H9 (cell line): Measurements from ENCODE around the gene SERPINE1. TPM values are rescaled to one million over a fixed set of nuclear protein-coding genes. Genes with fewer than 3 reads are reported as not detected.

Source experiments
- DNase-seq: peaks from one replicate; pipeline ENCODE4 v3.0.0-alpha.2; 2017
- H2AFZ ChIP-seq: one replicate; pipeline ENCODE4 v1.6.1; 2013; ENCODE audit warnings: mild to moderate bottlenecking, low read length, control low read depth, moderate library complexity
- H2AK5ac ChIP-seq: 2 replicates; pipeline ENCODE4 v1.6.1; 2013; ENCODE audit warnings: low read length, control low read depth, mixed read lengths; ENCODE audit not compliant: insufficient read length
- H2BK120ac ChIP-seq: one replicate; pipeline ENCODE4 v1.6.1; 2013; ENCODE audit warnings: low read depth, mild to moderate bottlenecking, low read length, control low read depth, inconsistent platforms; ENCODE audit not compliant: poor library complexity, severe bottlenecking
- H2BK12ac ChIP-seq: 2 replicates; pipeline ENCODE4 v1.6.1; 2013; ENCODE audit warnings: low read length, control low read depth, mixed read lengths, low read depth; ENCODE audit not compliant: insufficient read length
- H2BK15ac ChIP-seq: 2 replicates; pipeline ENCODE4 v1.6.1; 2013; ENCODE audit warnings: low read depth, low read length, control low read depth
- H2BK20ac ChIP-seq: one replicate; pipeline ENCODE4 v1.6.1; 2013; ENCODE audit warnings: low read depth, mild to moderate bottlenecking, low read length, control low read depth, inconsistent platforms; ENCODE audit not compliant: poor library complexity, severe bottlenecking
- H2BK5ac ChIP-seq: 2 replicates; pipeline ENCODE4 v1.6.1; 2013; ENCODE audit warnings: low read length, control low read depth, mixed read lengths; ENCODE audit not compliant: insufficient read length
- H3K14ac ChIP-seq: 2 replicates; pipeline ENCODE4 v1.6.1; 2013; ENCODE audit warnings: low read length, control low read depth; ENCODE audit not compliant: insufficient read depth
- H3K18ac ChIP-seq: 2 replicates; pipeline ENCODE4 v1.6.1; 2013; ENCODE audit warnings: low read depth, mild to moderate bottlenecking, mixed read lengths, low read length, control low read depth; ENCODE audit not compliant: insufficient read length
- H3K23ac ChIP-seq: 2 replicates; pipeline ENCODE4 v1.6.1; 2013; ENCODE audit warnings: low read length, control low read depth, mixed read lengths, low read depth; ENCODE audit not compliant: insufficient read length
- H3K23me2 ChIP-seq: 2 replicates; pipeline ENCODE4 v1.6.1; 2013; ENCODE audit warnings: low read depth, mild to moderate bottlenecking, mixed read lengths, low read length, control low read depth; ENCODE audit not compliant: insufficient read length, poor library complexity, severe bottlenecking
- H3K27ac ChIP-seq: 2 replicates; pipeline ENCODE4 v1.5.1; 2013; ENCODE audit warnings: low read length, control low read depth, mixed read lengths, low read depth; ENCODE audit not compliant: insufficient read length
- H3K27me3 ChIP-seq: 2 replicates; pipeline ENCODE4 v1.6.1; 2013; ENCODE audit warnings: low read length, control low read depth, inconsistent platforms; ENCODE audit not compliant: insufficient read depth
- H3K4ac ChIP-seq: 2 replicates; pipeline ENCODE4 v1.6.1; 2013; ENCODE audit warnings: low read depth, mild to moderate bottlenecking, control low read depth, inconsistent platforms, low read length, moderate library complexity
- H3K4me1 ChIP-seq: 2 replicates; pipeline ENCODE4 v1.6.1; 2013; ENCODE audit warnings: low read length, control low read depth, inconsistent platforms; ENCODE audit not compliant: insufficient read depth
- H3K4me2 ChIP-seq: 2 replicates; pipeline ENCODE4 v1.6.1; 2013; ENCODE audit warnings: low read length, control low read depth, mixed read lengths; ENCODE audit not compliant: insufficient read length, insufficient read depth
- H3K56ac ChIP-seq: 2 replicates; pipeline ENCODE4 v1.6.1; 2013; ENCODE audit warnings: low read depth, mild to moderate bottlenecking, mixed read lengths, low read length, control low read depth; ENCODE audit not compliant: insufficient read length
- H3K79me1 ChIP-seq: 2 replicates; pipeline ENCODE4 v1.6.1; 2013; ENCODE audit warnings: low read depth, mild to moderate bottlenecking, moderate library complexity, low read length, control low read depth, inconsistent platforms; ENCODE audit not compliant: insufficient read depth, poor library complexity, severe bottlenecking
- H3K79me2 ChIP-seq: 2 replicates; pipeline ENCODE4 v1.6.1; 2013; ENCODE audit warnings: low read length, control low read depth, inconsistent platforms; ENCODE audit not compliant: insufficient read depth
- H3K9ac ChIP-seq: 2 replicates; pipeline ENCODE4 v1.6.1; 2013; ENCODE audit warnings: low read length, control low read depth, mixed read lengths; ENCODE audit not compliant: insufficient read length; ENCODE audit errors: extremely low read depth
- H3K9me3 ChIP-seq: one replicate; pipeline ENCODE4 v1.6.1; 2013; ENCODE audit warnings: low read depth, low read length, inconsistent platforms; ENCODE audit not compliant: control insufficient read depth
- H3T11ph ChIP-seq: one replicate; pipeline ENCODE4 v1.6.1; 2013; ENCODE audit warnings: mild to moderate bottlenecking, low read length, control low read depth, inconsistent platforms
- H4K20me1 ChIP-seq: one replicate; pipeline ENCODE4 v1.6.1; 2013; ENCODE audit not compliant: control insufficient read depth, insufficient read length, insufficient read depth
- H4K5ac ChIP-seq: 2 replicates; pipeline ENCODE4 v1.6.1; 2013; ENCODE audit warnings: low read depth, mild to moderate bottlenecking, mixed read lengths, low read length, control low read depth; ENCODE audit not compliant: insufficient read length
- H4K8ac ChIP-seq: replicated peaks from 2 replicates; pipeline ENCODE4 v1.6.1; 2013; ENCODE audit warnings: low read length, control low read depth, mixed read lengths, low read depth; ENCODE audit not compliant: insufficient read length
- H4K91ac ChIP-seq: 2 replicates; pipeline ENCODE4 v1.6.1; 2013; ENCODE audit warnings: low read depth, mild to moderate bottlenecking, moderate library complexity, mixed read lengths, low read length, control low read depth; ENCODE audit not compliant: insufficient read length
- H3K27ac Mint-ChIP-seq, 3 experiments: 2 replicates in 2 of 3; 3 replicates in 1 of 3; pipeline ENCODE4 v1.8.0; 2020 to 2021; ENCODE audit warnings: mixed read lengths in 3 of 3, mild to moderate bottlenecking in 1 of 3, moderate library complexity in 1 of 3
- H3K27me3 Mint-ChIP-seq: 2 replicates; pipeline ENCODE4 v1.8.0; 2021; ENCODE audit warnings: low read depth, mild to moderate bottlenecking, moderate library complexity, mixed read lengths
- H3K36me3 Mint-ChIP-seq, 3 experiments: 2 replicates in 2 of 3; 3 replicates in 1 of 3; pipeline ENCODE4 v1.8.0; 2020 to 2021; ENCODE audit warnings: low read depth in 3 of 3, mixed read lengths in 3 of 3; ENCODE audit not compliant: insufficient read depth in 1 of 3
- H3K4me1 Mint-ChIP-seq, 2 experiments: 2 replicates each; pipeline ENCODE4 v1.8.0; 2020; ENCODE audit warnings: mixed read lengths in 2 of 2
- H3K4me3 Mint-ChIP-seq, 2 experiments: 2 replicates in 1 of 2; 3 replicates in 1 of 2; pipeline ENCODE4 v1.8.0; 2020 to 2021; ENCODE audit warnings: mild to moderate bottlenecking in 2 of 2, mixed read lengths in 2 of 2, moderate library complexity in 1 of 2
- H3K9me3 Mint-ChIP-seq, 2 experiments: 2 replicates in 1 of 2; 3 replicates in 1 of 2; pipeline ENCODE4 v1.8.0; 2020; ENCODE audit warnings: mild to moderate bottlenecking in 2 of 2, mixed read lengths in 2 of 2, moderate library complexity in 1 of 2
- WGBS: extraction: QIAGEN DNeasy Blood & Tissue Kit; methylation state at CpG from one replicate; pipeline ENCODE4 v1.1.7; 2013; ENCODE audit warnings: missing lambda C conversion rate, low lambda C conversion rate, mixed read lengths; ENCODE audit not compliant: insufficient read length; ENCODE audit errors: extremely low coverage; 5-methylcytosine and 5-hydroxymethylcytosine counted together
- microRNA-seq: library from miRNA; unstranded; fragments of <30 nt; microRNA quantifications from one replicate; pipeline ENCODE4, GENCODE V29; 2020; ENCODE audit warnings: borderline microRNAs expressed
- total RNA-seq: library from RNA; stranded (reverse); gene quantifications from 2 replicates; pipeline ENCODE4 v1.2.1, GENCODE V29; 2021
- TF ChIP-seq, protein P1 (sequence below): fragments of 200-600 bp; sonication (generic); conservative IDR thresholded peaks from 3 replicates; pipeline ENCODE4 v1.8.0; 2021; ENCODE audit warnings: antibody characterized with exemption, mild to moderate bottlenecking

Gene SERPINE1
- total RNA-seq, 1 experiment from 2014 or later = 11.5 TPM

DNA sequence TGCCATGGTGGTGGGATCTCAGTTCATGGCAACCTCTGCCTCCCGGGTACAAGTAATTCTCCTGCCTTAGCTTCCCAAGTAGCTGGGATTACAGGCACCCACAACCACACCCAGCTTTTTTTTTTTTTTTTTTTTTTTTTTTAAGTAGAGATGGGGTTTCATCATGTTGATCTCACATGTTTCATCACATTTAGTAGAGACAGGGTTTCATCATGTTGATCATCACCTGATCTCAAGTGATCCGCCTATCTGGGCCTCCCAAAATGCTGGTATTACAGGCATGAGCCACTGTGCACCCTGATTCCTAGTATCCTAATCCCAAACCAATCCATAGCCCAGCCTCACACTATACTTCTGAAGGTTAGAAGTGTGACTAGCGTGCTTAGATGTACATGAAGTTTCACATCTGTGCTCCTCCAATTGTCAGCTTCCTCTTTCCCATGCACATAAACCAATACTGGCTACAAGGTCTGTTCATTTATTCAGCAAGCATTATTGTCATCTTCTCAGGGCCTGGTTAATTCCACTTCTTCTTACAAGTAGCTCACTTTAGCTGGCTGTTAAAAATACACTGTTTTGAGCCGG is 60.0 kb downstream of the SERPINE1 start:
- no peak overlapping the region for H4K5ac ChIP-seq
- no peaks in the 10 kb centered on the region for H3K9me3 ChIP-seq
- no peak overlapping the region for H3K18ac ChIP-seq
- H3K4ac ChIP-seq = no peak overlapping the region
- H3K27me3 ChIP-seq = no peaks in the 10 kb centered on the region
- no peaks in the 10 kb centered on the region for H3K9me3 Mint-ChIP-seq
- H3K36me3 Mint-ChIP-seq = no peaks in the 10 kb centered on the region
- TF ChIP-seq, protein P1, sequence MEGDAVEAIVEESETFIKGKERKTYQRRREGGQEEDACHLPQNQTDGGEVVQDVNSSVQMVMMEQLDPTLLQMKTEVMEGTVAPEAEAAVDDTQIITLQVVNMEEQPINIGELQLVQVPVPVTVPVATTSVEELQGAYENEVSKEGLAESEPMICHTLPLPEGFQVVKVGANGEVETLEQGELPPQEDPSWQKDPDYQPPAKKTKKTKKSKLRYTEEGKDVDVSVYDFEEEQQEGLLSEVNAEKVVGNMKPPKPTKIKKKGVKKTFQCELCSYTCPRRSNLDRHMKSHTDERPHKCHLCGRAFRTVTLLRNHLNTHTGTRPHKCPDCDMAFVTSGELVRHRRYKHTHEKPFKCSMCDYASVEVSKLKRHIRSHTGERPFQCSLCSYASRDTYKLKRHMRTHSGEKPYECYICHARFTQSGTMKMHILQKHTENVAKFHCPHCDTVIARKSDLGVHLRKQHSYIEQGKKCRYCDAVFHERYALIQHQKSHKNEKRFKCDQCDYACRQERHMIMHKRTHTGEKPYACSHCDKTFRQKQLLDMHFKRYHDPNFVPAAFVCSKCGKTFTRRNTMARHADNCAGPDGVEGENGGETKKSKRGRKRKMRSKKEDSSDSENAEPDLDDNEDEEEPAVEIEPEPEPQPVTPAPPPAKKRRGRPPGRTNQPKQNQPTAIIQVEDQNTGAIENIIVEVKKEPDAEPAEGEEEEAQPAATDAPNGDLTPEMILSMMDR = no peak
- H3K27me3 Mint-ChIP-seq = peaks cover 10% of the 10 kb centered on the region
- no CpG with 5 or more reads among the region's 4 CpGs for WGBS
- peaks cover 6 to 7% of the 10 kb centered on the region in 2 experiments for H3K4me1 Mint-ChIP-seq
- no peak overlapping the region for H3K56ac ChIP-seq
- H4K8ac ChIP-seq = no peak overlapping the region
- no peak overlapping the region for H2AFZ ChIP-seq
- no peak overlapping the region for H2BK15ac ChIP-seq
- H3K4me1 ChIP-seq = no peaks in the 10 kb centered on the region; the same call in 1 of the 2 replicates
- no peak overlapping the region for H3K4me2 ChIP-seq
- H2BK20ac ChIP-seq = no peak overlapping the region
- no peak overlapping the region; a peak in 1 of 5 replicates for H3K4me3 Mint-ChIP-seq
- H3K23ac ChIP-seq = no peak overlapping the region
- no peak overlapping the region for H3K27ac ChIP-seq
- no peak overlapping the region for H2AK5ac ChIP-seq
- H3K14ac ChIP-seq = no peak overlapping the region
- no peaks in the 10 kb centered on the region for H3K79me2 ChIP-seq
- H3K27ac Mint-ChIP-seq = no peak overlapping the region
- no peaks in the 10 kb centered on the region for H3K79me1 ChIP-seq
- H4K91ac ChIP-seq = no peak overlapping the region
- H3K9ac ChIP-seq = no peak overlapping the region
- H4K20me1 ChIP-seq = no peaks in the 10 kb centered on the region
- no peak for DNase-seq
- H3K23me2 ChIP-seq = peaks cover 2% of the 10 kb centered on the region
- H2BK12ac ChIP-seq = no peak overlapping the region
- no peak overlapping the region for H3T11ph ChIP-seq
- no peak overlapping the region for H2BK5ac ChIP-seq
- no peak overlapping the region for H2BK120ac ChIP-seq

Small RNA genes within 50 kb of the gene (microRNA-seq; reads per million reads assigned to microRNA genes)
- not detected for gene MIR4653

Other genes starting within 250 kb of the SERPINE1 start
- 4.3 and 4.6 TPM in 2 replicates for gene UFSP1, start 237.4 kb upstream of the SERPINE1 start, total RNA-seq
- gene ACHE, start 231.2 kb upstream of the SERPINE1 start, total RNA-seq = 5.7 and 7.0 TPM in 2 replicates
- 27.4 and 29.2 TPM in 2 replicates for gene MUC3A, start 177.6 kb upstream of the SERPINE1 start, total RNA-seq
- 11.5 and 12.2 TPM in 2 replicates for gene MUC12, start 157.5 kb upstream of the SERPINE1 start, total RNA-seq
- gene MUC17, start 107.0 kb upstream of the SERPINE1 start, total RNA-seq = not detected in 2 replicates
- gene TRIM56, start 41.6 kb upstream of the SERPINE1 start, total RNA-seq = 21.8 and 22.4 TPM in 2 replicates
- 65.2 and 73.0 TPM in 2 replicates for gene AP1S1, start 27.4 kb downstream of the SERPINE1 start, total RNA-seq
- 37.1 and 39.1 TPM in 2 replicates for gene VGF, start 38.5 kb downstream of the SERPINE1 start, total RNA-seq
- gene NAT16, start 53.2 kb downstream of the SERPINE1 start, total RNA-seq = 0.50 and 0.88 TPM in 2 replicates
- gene MOGAT3, start 73.9 kb downstream of the SERPINE1 start, total RNA-seq = 0.11 and 0.15 TPM in 2 replicates
- 70.5 and 74.5 TPM in 2 replicates for gene PLOD3, start 90.5 kb downstream of the SERPINE1 start, total RNA-seq
- 52.7 and 53.4 TPM in 2 replicates for gene ZNHIT1, start 91.1 kb downstream of the SERPINE1 start, total RNA-seq
- gene CLDN15, start 110.7 kb downstream of the SERPINE1 start, total RNA-seq = 9.7 and 11.4 TPM in 2 replicates
- 121 and 124 TPM in 2 replicates for gene FIS1, start 118.0 kb downstream of the SERPINE1 start, total RNA-seq
- 19.8 and 21.3 TPM in 2 replicates for gene IFT22, start 194.7 kb downstream of the SERPINE1 start, total RNA-seq
- 41.5 and 42.6 TPM in 2 replicates for gene COL26A1, start 235.8 kb downstream of the SERPINE1 start, total RNA-seq